ENCODE measurements around the gene HID1.

Gene HID1

GRCh38 chr17:74964988-74965622 is 7.5 kb downstream of the HID1 start:
- DNase-seq, result no peak

GRCh38 chr17:74964246-74964761 is 8.3 kb downstream of the HID1 start:
- DNase-seq, result no peak

- DNase-seq, result no peak
Observed at GRCh38 chr17:74963656-74964055, 8.9 kb downstream of the HID1 start.

- DNase-seq, result no peak
Observed at GRCh38 chr17:74962622-74963394, 9.8 kb downstream of the HID1 start.

GRCh38 chr17:74961657-74962350 is 10.8 kb downstream of the HID1 start:
- peak; percentile 81 for DNase-seq

- DNase-seq, result peak; percentile 62
Observed at GRCh38 chr17:74960570-74961342, 11.8 kb downstream of the HID1 start.

GRCh38 chr17:74959826-74960515 is 12.6 kb downstream of the HID1 start:
- DNase-seq, result no peak

GRCh38 chr17:74957935-74958740 is 14.4 kb downstream of the HID1 start:
- peak; percentile 41 for DNase-seq

- no peak for DNase-seq
Observed at GRCh38 chr17:74956093-74956492, 16.5 kb downstream of the HID1 start.

- DNase-seq, result no peak
Observed at GRCh38 chr17:74954665-74955421, 17.7 kb downstream of the HID1 start.

GRCh38 chr17:74954115-74954514 is 18.4 kb downstream of the HID1 start:
- DNase-seq, result no peak

GRCh38 chr17:74953134-74953687 is 19.3 kb downstream of the HID1 start:
- no peak for DNase-seq

GRCh38 chr17:74952431-74953133 is 20.0 kb downstream of the HID1 start:
- no peak for DNase-seq

GRCh38 chr17:74951680-74952421 is 20.7 kb downstream of the HID1 start:
- DNase-seq, result no peak

- DNase-seq, result no peak
Observed at GRCh38 chr17:74951065-74951464, 21.5 kb downstream of the HID1 start.

- no peak for DNase-seq
Observed at GRCh38 chr17:74950207-74950606, 22.4 kb downstream of the HID1 start.

- no peak for DNase-seq
Observed at GRCh38 chr17:74949455-74950115, 23.0 kb downstream of the HID1 start.

- DNase-seq, result no peak
Observed at GRCh38 chr17:74947041-74947754, 25.4 kb downstream of the HID1 start.

Data from NCI-H2171 (cell line).